Measurements from ENCODE around the gene RBBP9. TPM values are rescaled to one million over a fixed set of nuclear protein-coding genes. Genes with fewer than 3 reads are reported as not detected.
"Not testable (repeated sequence)": the region's sequence is repeated elsewhere in the genome, so short reads cannot be mapped to it uniquely, and the experiment has no call there.

The RBBP9 gene
- total and polyA plus RNA-seq, 12 donors: 1.8 to 10.3 (median 6.3) TPM

DNA sequence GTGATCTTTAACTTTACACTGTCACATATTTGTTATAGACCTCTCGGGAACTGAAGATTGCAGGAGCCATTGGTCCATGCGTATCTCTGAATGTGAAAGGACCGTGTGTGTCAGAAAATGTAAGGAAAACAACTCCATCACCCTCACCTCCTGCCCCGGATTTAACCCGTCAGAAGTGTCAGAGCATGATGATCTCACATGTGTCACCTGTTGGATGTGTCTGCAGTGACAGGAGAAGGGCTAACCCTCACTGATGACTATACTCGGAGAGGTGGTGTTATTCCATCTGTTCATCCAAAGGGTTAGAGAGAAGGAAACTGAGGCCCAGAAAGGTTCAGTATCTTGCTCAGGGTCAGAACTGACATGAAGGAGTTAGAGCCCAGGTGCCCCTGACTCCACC lies 35.6 kb upstream of the RBBP9 start:
- H3K27me3 ChIP-seq: no peaks in the 10 kb centered on the region
- H3K36me3 ChIP-seq: peaks cover 0 to 99% (median 67%) of the 10 kb centered on the region in 9 donors
- DNase-seq: no peak
- intact Hi-C loops (cut with DNase I): no loop called here
- no peak overlapping the region for H3K27ac ChIP-seq
- 81 to 90% methylated on average over 6 of the region's 6 CpGs for WGBS, 2 donors
- no peak for ATAC-seq
- H3K9me3 ChIP-seq: no peaks in the 10 kb centered on the region
- TF ChIP-seq, protein P1, sequence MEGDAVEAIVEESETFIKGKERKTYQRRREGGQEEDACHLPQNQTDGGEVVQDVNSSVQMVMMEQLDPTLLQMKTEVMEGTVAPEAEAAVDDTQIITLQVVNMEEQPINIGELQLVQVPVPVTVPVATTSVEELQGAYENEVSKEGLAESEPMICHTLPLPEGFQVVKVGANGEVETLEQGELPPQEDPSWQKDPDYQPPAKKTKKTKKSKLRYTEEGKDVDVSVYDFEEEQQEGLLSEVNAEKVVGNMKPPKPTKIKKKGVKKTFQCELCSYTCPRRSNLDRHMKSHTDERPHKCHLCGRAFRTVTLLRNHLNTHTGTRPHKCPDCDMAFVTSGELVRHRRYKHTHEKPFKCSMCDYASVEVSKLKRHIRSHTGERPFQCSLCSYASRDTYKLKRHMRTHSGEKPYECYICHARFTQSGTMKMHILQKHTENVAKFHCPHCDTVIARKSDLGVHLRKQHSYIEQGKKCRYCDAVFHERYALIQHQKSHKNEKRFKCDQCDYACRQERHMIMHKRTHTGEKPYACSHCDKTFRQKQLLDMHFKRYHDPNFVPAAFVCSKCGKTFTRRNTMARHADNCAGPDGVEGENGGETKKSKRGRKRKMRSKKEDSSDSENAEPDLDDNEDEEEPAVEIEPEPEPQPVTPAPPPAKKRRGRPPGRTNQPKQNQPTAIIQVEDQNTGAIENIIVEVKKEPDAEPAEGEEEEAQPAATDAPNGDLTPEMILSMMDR (IDR thresholded peaks at IDR 0.05): no peak
- H3K4me3 ChIP-seq: no peak overlapping the region
- no peaks in the 10 kb centered on the region for H3K4me1 ChIP-seq

DNA sequence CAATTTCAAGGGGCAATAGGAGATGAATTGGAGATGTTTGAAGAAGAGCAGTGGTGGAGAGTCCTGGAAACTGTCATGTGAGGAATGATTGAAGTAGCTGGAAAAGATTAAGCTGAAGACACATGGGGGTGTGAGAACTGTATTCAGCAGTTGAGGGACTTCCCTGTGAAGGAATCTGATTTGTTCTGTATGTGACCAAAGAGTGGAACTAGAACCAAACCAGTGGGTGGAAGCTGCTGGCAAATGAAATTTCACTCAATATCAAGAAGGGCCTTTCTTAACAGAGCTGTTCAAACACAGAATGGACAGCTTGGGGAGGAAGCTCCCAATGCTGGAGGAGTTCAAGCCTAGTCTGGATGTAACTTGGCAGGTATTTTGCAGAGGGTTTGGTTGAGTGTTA lies 32.0 kb upstream of the RBBP9 start:
- peaks cover 3 to 100% (median 79%) of the 10 kb centered on the region in 9 donors for H3K36me3 ChIP-seq
- H3K4me3 ChIP-seq: no peak overlapping the region
- H3K4me1 ChIP-seq: no peaks in the 10 kb centered on the region
- no peak overlapping the region for H3K27ac ChIP-seq
- no peak for ATAC-seq
- TF ChIP-seq, protein P1 (IDR thresholded peaks at IDR 0.05): no peak
- H3K9me3 ChIP-seq: no peaks in the 10 kb centered on the region
- intact Hi-C loops (cut with DNase I): no loop called here
- DNase-seq: no peak
- no peaks in the 10 kb centered on the region for H3K27me3 ChIP-seq

DNA sequence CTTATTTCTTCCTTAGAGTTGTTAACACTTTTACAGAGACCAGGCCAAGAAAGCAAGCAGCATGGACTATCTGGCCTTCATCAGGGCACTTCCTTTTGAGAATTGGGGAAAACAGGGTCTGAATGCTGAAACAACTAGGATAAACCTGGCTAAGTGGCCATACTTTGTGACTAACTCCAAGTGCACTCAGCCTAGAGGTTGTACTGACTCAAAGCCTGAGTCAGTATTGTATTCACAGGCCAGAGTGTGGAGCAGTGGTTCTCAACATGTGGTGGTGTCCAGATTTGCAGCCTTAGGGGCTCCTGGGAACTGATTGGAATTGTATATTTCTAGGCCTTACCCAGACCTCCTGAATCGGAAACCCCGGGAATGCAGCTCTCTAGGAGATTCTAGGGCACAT lies 30.8 kb upstream of the RBBP9 start:
- Histone ChIP-seq H3K4me1 (no peaks in the 10 kb centered on the region), H3K9me3 (no peaks in the 10 kb centered on the region), H3K36me3 (peaks cover 3 to 99% (median 68%) of the 10 kb centered on the region in 9 donors), H3K4me3 (no peak overlapping the region), H3K27ac (no peak overlapping the region), H3K27me3 (no peaks in the 10 kb centered on the region)
- ATAC-seq (no peak), DNase-seq (no peak)
- intact Hi-C loops (cut with DNase I): no loop called here
- 98 to 100% methylated on average over 2 of the region's 2 CpGs for WGBS, 2 donors
- TF ChIP-seq, protein P1 (IDR thresholded peaks at IDR 0.05): no peak

DNA sequence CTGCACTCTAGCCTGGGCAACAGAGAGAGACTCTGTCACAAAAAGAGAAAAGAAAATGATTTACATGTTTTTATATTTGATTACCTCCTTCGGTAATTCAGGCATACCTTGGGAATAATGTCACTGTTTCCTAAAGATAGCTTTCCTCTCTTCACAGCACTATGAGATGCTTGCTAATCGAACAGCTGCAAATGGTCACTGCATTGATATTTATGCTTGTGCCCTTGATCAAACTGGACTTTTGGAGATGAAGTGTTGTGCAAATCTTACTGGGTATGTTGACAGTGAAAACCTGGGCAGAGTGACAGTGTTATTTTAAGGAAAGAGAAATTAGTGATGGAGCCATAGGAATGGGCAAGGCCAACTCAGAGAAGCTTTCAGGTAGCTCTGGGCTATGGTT lies 30.3 kb upstream of the RBBP9 start:
- Histone ChIP-seq H3K27ac (no peak overlapping the region), H3K9me3 (no peaks in the 10 kb centered on the region), H3K4me1 (no peaks in the 10 kb centered on the region), H3K36me3 (peaks cover 3 to 95% (median 63%) of the 10 kb centered on the region in 9 donors), H3K4me3 (no peak overlapping the region), H3K27me3 (no peaks in the 10 kb centered on the region)
- ATAC-seq (no peak), DNase-seq (no peak)
- TF ChIP-seq, protein P1 (IDR thresholded peaks at IDR 0.05): no peak
- intact Hi-C loops (cut with DNase I): no loop called here
- WGBS, 2 donors: 89 to 93% methylated on average over 2 of the region's 2 CpGs

DNA sequence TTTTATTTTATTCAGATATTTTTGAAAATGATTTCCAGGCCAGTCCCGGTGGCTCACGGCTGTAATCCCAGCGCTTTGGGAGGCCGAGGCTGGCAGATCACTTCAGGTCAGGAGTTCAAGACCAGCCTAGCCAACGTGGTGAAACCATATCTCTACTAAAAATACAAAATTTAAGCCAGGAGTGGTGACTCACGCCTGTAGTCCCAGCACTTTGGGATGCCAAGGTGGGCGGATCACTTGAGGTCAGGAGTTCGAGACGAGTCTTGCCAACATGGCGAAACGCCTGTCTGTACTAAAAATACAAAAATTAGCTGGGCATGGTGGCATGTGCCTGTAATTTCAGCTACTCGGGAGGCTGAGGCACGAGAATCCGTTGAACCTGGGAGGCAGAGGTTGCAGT lies 29.7 kb upstream of the RBBP9 start:
- DNase-seq; H3K4me1 ChIP-seq; H3K9me3 ChIP-seq; H3K27me3 ChIP-seq; intact Hi-C loops (cut with DNase I); ATAC-seq; H3K27ac ChIP-seq; H3K4me3 ChIP-seq: not testable (repeated sequence)
- H3K36me3 ChIP-seq: peaks cover 3 to 92% (median 59%) of the 10 kb centered on the region in 9 donors
- WGBS, 2 donors: 81 to 84% methylated on average over 14 of the region's 14 CpGs
